CD14-positive monocyte (primary cell): Measurements from ENCODE around the gene OR7C1. TPM values are rescaled to one million over a fixed set of nuclear protein-coding genes. Genes with fewer than 3 reads are reported as not detected.
"Not testable (repeated sequence)": the region's sequence is repeated elsewhere in the genome, so short reads cannot be mapped to it uniquely, and the experiment has no call there.

Experiments used
- DNase-seq, 3 donors: peaks; one replicate each; pipeline ENCODE4 v3.0.0-alpha.2; 2011 to 2022
- H2AFZ ChIP-seq: 2 replicates; pipeline ENCODE4 v1.6.0; 2012; ENCODE audit warnings: mild to moderate bottlenecking, low read depth, low read length, inconsistent platforms; ENCODE audit not compliant: insufficient read depth, poor library complexity, severe bottlenecking
- H3K27ac ChIP-seq, 2 donors: 1 replicate in 1 of 2; 2 replicates in 1 of 2; pipeline ENCODE4 v1.5.1; 2012 to 2013; ENCODE audit warnings: low read length in 2 of 2, control low read depth in 1 of 2, inconsistent platforms in 1 of 2, low read depth in 1 of 2, mild to moderate bottlenecking in 1 of 2
- H3K27me3 ChIP-seq, 2 donors: one replicate each; pipeline versions ENCODE4 v1.6.0 to v1.6.1; 2011 to 2013; ENCODE audit warnings: low read length in 2 of 2; ENCODE audit not compliant: control insufficient read depth in 2 of 2, insufficient read depth in 2 of 2
- H3K36me3 ChIP-seq, 2 donors: replicated peaks in 1 of 2; 1 replicate in 1 of 2; 2 replicates in 1 of 2; pipeline versions ENCODE4 v1.5.1 to v1.6.1; 2012 to 2013; ENCODE audit warnings: low read length in 2 of 2, control low read depth in 1 of 2, inconsistent platforms in 1 of 2, mild to moderate bottlenecking in 1 of 2; ENCODE audit not compliant: insufficient read depth in 2 of 2, control insufficient read depth in 1 of 2
- H3K4me1 ChIP-seq, 2 donors: 1 replicate in 1 of 2; 2 replicates in 1 of 2; pipeline versions ENCODE4 v1.5.1 to v1.6.1; 2012 to 2013; ENCODE audit warnings: low read length in 2 of 2, control low read depth in 1 of 2, inconsistent platforms in 1 of 2, mild to moderate bottlenecking in 1 of 2, moderate library complexity in 1 of 2; ENCODE audit not compliant: insufficient read depth in 2 of 2, control insufficient read depth in 1 of 2
- H3K4me2 ChIP-seq: replicated peaks from 2 replicates; pipeline ENCODE3; 2012; ENCODE audit warnings: low read length, moderate library complexity, mild to moderate bottlenecking; ENCODE audit not compliant: poor library complexity, severe bottlenecking; ENCODE audit errors: extremely low read depth
- H3K4me3 ChIP-seq, 3 experiments: fragments of 200-600 bp in 1 of 3; sonication (generic) in 1 of 3; replicated peaks in 1 of 3; 1 replicate in 2 of 3; 2 replicates in 1 of 3; pipeline ENCODE4 v1.5.1; 2011 to 2013; ENCODE audit warnings: low read length in 3 of 3, mild to moderate bottlenecking in 3 of 3, control low read depth in 2 of 3, low read depth in 2 of 3, inconsistent platforms in 1 of 3, moderate library complexity in 1 of 3
- H3K79me2 ChIP-seq: 2 replicates; pipeline ENCODE4 v1.6.0; 2012; ENCODE audit warnings: mild to moderate bottlenecking, control low read depth, inconsistent platforms, low read length, moderate library complexity; ENCODE audit not compliant: insufficient read depth
- H3K9ac ChIP-seq: 2 replicates; pipeline ENCODE4 v1.6.0; 2017; ENCODE audit warnings: low read length, mild to moderate bottlenecking; ENCODE audit not compliant: insufficient read depth, poor library complexity, severe bottlenecking
- H3K9me3 ChIP-seq, 2 donors: replicated peaks in 1 of 2; 1 replicate in 1 of 2; 2 replicates in 1 of 2; pipeline versions ENCODE4 v1.5.1 to v1.6.1; 2012 to 2013; ENCODE audit warnings: low read length in 2 of 2, control low read depth in 1 of 2; ENCODE audit not compliant: control insufficient read depth in 1 of 2, insufficient read depth in 1 of 2
- H4K20me1 ChIP-seq: 2 replicates; pipeline ENCODE4 v1.6.0; 2012; ENCODE audit warnings: mild to moderate bottlenecking, low read length, control low read depth, moderate library complexity; ENCODE audit not compliant: insufficient read depth
- H3K27ac Mint-ChIP-seq, 7 donors: one replicate each; pipeline ENCODE4 v1.8.0; 2020; ENCODE audit warnings: mild to moderate bottlenecking in 7 of 7, mixed read lengths in 7 of 7, moderate library complexity in 6 of 7, inconsistent platforms in 2 of 7
- H3K27me3 Mint-ChIP-seq, 3 donors: one replicate each; pipeline ENCODE4 v1.8.0; 2021 to 2022; ENCODE audit warnings: low read depth in 3 of 3, mild to moderate bottlenecking in 3 of 3, mixed read lengths in 3 of 3, moderate library complexity in 3 of 3, inconsistent platforms in 1 of 3
- H3K36me3 Mint-ChIP-seq, 2 donors: one replicate each; pipeline ENCODE4 v1.8.0; 2020; ENCODE audit warnings: mixed read lengths in 2 of 2, inconsistent platforms in 1 of 2, mild to moderate bottlenecking in 1 of 2
- H3K4me1 Mint-ChIP-seq: one replicate; pipeline ENCODE4 v1.8.0; 2020; ENCODE audit warnings: mild to moderate bottlenecking, mixed read lengths
- H3K4me3 Mint-ChIP-seq, 2 donors: one replicate each; pipeline ENCODE4 v1.8.0; 2020; ENCODE audit warnings: mild to moderate bottlenecking in 2 of 2, mixed read lengths in 2 of 2, moderate library complexity in 1 of 2
- H3K9me3 Mint-ChIP-seq, 7 donors: one replicate each; pipeline ENCODE4 v1.8.0; 2020 to 2022; ENCODE audit warnings: mixed read lengths in 7 of 7, mild to moderate bottlenecking in 6 of 7, moderate library complexity in 6 of 7, inconsistent platforms in 2 of 7
- WGBS: methylation state at CpG from one replicate; pipeline ENCODE4 v1.1.5; 2013; ENCODE audit warnings: missing lambda C conversion rate; ENCODE audit not compliant: insufficient coverage; 5-methylcytosine and 5-hydroxymethylcytosine counted together
- intact Hi-C, 2 donors: fragments of 100-400 bp; cut with micrococcal nuclease; formaldehyde crosslinking; loops; one replicate each; pipeline versions ENCODE4 v1.15.0 to v1.15.1; 2023
- polyA plus RNA-seq, 3 donors: library from polyadenylated mRNA; depleted of rRNA in 1 of 3; unstranded in 2 of 3; stranded (reverse) in 1 of 3; fragments of 300-500 nt in 2 of 3; fragments of >200 nt in 1 of 3; fragmentation: Illumina TruSeq in 2 of 3; gene quantifications; 1 replicate in 2 of 3; 2 replicates in 1 of 3; pipeline ENCODE4 v1.2.3, GENCODE V29; 2012 to 2021
- TF ChIP-seq, protein P1 (sequence below): fragments of 200-600 bp; IDR thresholded peaks from one replicate; pipeline ENCODE4 v1.8.0; 2022; ENCODE audit warnings: antibody characterized with exemption, mild to moderate bottlenecking

OR7C1 gene
- polyA plus RNA-seq, 3 donors = 0.02 to 0.15 TPM; not detected in 1

DNA sequence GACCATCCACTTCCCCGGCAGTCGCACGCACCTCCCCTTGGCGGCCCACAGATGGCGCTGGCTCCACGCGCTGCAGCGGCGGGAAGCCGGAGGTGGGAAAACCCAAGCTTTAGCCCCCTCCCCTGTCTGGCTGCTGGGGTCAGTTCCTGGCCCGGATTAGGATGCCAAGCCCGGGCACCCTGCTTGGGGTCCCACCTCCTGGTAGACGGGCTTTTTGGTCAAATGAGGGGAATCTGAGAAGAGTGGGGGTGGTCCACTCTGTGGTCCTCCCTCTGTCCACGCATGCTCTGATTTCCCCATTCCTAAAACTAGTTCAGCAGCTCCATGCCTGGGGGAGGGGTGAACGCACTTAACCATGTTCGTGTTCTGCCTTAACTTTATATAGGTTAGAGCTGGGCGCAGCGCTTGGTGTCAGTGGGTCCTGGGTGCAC lies 48.5 kb downstream of the OR7C1 start:
- H3K36me3 ChIP-seq = no peaks in the 10 kb centered on the region
- no peaks in the 10 kb centered on the region for H3K9me3 ChIP-seq
- H3K4me2 ChIP-seq = peak overlapping the region; percentile 45
- peaks cover 54% of the 10 kb centered on the region for H3K4me1 Mint-ChIP-seq
- H3K27me3 Mint-ChIP-seq = peaks cover 0 to 11% (median 2%) of the 10 kb centered on the region in 3 donors
- H3K9ac ChIP-seq = peak overlapping the region; percentile 81
- peak overlapping the region in 1 of 2 donors; percentile 55 for H3K4me3 Mint-ChIP-seq
- no peaks in the 10 kb centered on the region for H3K36me3 Mint-ChIP-seq
- intact Hi-C loops = loop anchor here in 1 of 2 donors (10.0 kb wide), 2 partner anchors 112 to 412 kb away; partner anchors contain the start of gene ADGRE3
- H3K4me3 ChIP-seq = peak overlapping the region in 1 of 3 experiments; percentile 24
- TF ChIP-seq, protein P1, sequence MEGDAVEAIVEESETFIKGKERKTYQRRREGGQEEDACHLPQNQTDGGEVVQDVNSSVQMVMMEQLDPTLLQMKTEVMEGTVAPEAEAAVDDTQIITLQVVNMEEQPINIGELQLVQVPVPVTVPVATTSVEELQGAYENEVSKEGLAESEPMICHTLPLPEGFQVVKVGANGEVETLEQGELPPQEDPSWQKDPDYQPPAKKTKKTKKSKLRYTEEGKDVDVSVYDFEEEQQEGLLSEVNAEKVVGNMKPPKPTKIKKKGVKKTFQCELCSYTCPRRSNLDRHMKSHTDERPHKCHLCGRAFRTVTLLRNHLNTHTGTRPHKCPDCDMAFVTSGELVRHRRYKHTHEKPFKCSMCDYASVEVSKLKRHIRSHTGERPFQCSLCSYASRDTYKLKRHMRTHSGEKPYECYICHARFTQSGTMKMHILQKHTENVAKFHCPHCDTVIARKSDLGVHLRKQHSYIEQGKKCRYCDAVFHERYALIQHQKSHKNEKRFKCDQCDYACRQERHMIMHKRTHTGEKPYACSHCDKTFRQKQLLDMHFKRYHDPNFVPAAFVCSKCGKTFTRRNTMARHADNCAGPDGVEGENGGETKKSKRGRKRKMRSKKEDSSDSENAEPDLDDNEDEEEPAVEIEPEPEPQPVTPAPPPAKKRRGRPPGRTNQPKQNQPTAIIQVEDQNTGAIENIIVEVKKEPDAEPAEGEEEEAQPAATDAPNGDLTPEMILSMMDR = peak; percentile 97
- peaks cover 54 to 61% of the 10 kb centered on the region in 2 donors for H3K4me1 ChIP-seq
- 23% methylated on average over 14 of the region's 18 CpGs for WGBS
- H3K79me2 ChIP-seq = no peaks in the 10 kb centered on the region
- peaks cover 0 to 5% (median 3%) of the 10 kb centered on the region in 7 donors for H3K9me3 Mint-ChIP-seq
- H2AFZ ChIP-seq = peak overlapping the region; percentile 47
- DNase-seq = peak in 2 of 3 donors; percentile 41 to 73
- no peaks in the 10 kb centered on the region for H4K20me1 ChIP-seq
- no peaks in the 10 kb centered on the region for H3K27me3 ChIP-seq
- H3K27ac Mint-ChIP-seq = peak overlapping the region; percentile 98 to 100 (median 99)
- peak overlapping the region; percentile 92 to 95 for H3K27ac ChIP-seq

DNA sequence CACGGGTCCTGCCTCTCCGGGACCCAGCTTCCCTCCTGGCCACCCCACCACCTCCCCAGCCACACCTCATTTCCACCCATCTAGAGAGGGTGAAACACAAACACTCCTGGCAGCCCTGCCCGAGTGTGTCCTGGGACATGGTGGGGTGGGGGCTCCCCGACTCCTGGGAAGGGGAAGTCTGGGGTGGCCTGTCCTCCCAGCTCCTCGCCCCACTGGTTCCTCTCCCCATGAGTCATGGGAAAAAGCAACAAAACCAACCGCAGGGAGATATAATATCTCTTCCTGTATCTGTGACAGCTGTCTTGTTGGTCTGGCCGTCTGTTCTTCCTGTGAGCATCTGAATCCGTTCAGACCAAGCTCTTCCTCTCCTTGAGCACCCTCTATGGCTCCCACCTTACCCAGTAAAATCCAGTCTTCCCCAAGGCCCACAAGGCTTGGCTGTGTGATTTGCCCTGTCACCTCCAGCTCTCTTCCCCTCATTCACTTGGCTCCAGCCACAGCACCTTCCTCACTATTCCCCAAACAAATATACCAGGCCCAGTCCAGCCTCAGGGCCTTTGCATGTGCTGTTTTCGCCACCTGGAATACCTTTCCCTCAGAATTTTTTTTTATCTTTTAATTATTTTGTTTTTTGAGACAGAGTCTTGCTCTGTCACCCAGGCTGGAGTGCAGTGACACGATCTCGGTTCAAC lies 49.7 kb downstream of the OR7C1 start:
- Mint-ChIP-seq H3K4me3 (peak overlapping the region; percentile 66 to 77), H3K27ac (peak overlapping the region; percentile 98 to 100 (median 99)), H3K27me3 (peaks cover 0 to 11% (median 2%) of the 10 kb centered on the region in 3 donors), H3K4me1 (peaks cover 55% of the 10 kb centered on the region)
- not testable (repeated sequence) for H3K36me3 ChIP-seq, H3K9me3 ChIP-seq, H3K27me3 ChIP-seq, H3K9me3 Mint-ChIP-seq, H2AFZ ChIP-seq, H3K79me2 ChIP-seq, H3K36me3 Mint-ChIP-seq, H4K20me1 ChIP-seq
- WGBS = 0% methylated on average over 3 of the region's 11 CpGs
- Histone ChIP-seq H3K9ac (peak overlapping the region; percentile 81), H3K27ac (peak overlapping the region; percentile 92 to 95), H3K4me2 (peak overlapping the region; percentile 68), H3K4me1 (peaks cover 58 to 70% of the 10 kb centered on the region in 2 donors), H3K4me3 (peak overlapping the region in 2 of 3 experiments; percentile 25 to 56)
- intact Hi-C loops = loop anchor here in 1 of 2 donors (10.0 kb wide), 2 partner anchors 110 to 410 kb away; partner anchors contain the start of gene ADGRE3
- DNase-seq = peak; percentile 95 to 98 (median 98)

- H3K36me3 Mint-ChIP-seq, H3K9me3 Mint-ChIP-seq, H3K79me2 ChIP-seq, H4K20me1 ChIP-seq, H3K9me3 ChIP-seq, H2AFZ ChIP-seq, H3K27me3 ChIP-seq, H3K36me3 ChIP-seq: not testable (repeated sequence)
- H3K4me1 Mint-ChIP-seq = peaks cover 55% of the 10 kb centered on the region
- intact Hi-C loops = loop anchor here in 1 of 2 donors (10.0 kb wide), 2 partner anchors 110 to 410 kb away; partner anchors contain the start of gene ADGRE3
- peak overlapping the region; percentile 68 for H3K4me2 ChIP-seq
- 0% methylated on average over 2 of the region's 10 CpGs for WGBS
- peak overlapping the region; percentile 81 for H3K9ac ChIP-seq
- peak overlapping the region; percentile 92 to 95 for H3K27ac ChIP-seq
- H3K4me1 ChIP-seq = peaks cover 58 to 70% of the 10 kb centered on the region in 2 donors
- H3K27me3 Mint-ChIP-seq = peaks cover under 1 to 11% (median 2%) of the 10 kb centered on the region in 3 donors
- peak overlapping the region; percentile 98 to 100 (median 99) for H3K27ac Mint-ChIP-seq
- peak overlapping the region in 2 of 3 experiments; percentile 25 to 56 for H3K4me3 ChIP-seq
- DNase-seq = peak; percentile 95 to 98 (median 97)
- peak overlapping the region; percentile 66 to 77 for H3K4me3 Mint-ChIP-seq
Observed at GRCh38 chr19:14784730-14785101, 50.3 kb downstream of the OR7C1 start.
